Stimulated activated naive CD4-positive, alpha-beta T cell (primary cell): ENCODE results near the gene TOM1L1.
"Not testable (repeated sequence)": the region's sequence is repeated elsewhere in the genome, so short reads cannot be mapped to it uniquely, and the experiment has no call there.

Experiments
- DNase-seq, 6 experiments: peaks; one replicate each; lab custom pipeline; 2025; lab: John Stamatoyannopoulos, UW

The TOM1L1 gene

GRCh38 chr17:54900457-54901229 is at the start of gene TOM1L1:
Gene TOM1L1 (plus strand): TSS chr17:54900852. CDS start chr17:54900866, 14 bp downstream.
- no peak for DNase-seq

GRCh38 chr17:54859187-54859586 is 41.5 kb upstream of the TOM1L1 start:
- no peak for DNase-seq

GRCh38 chr17:54860617-54861470 is 39.8 kb upstream of the TOM1L1 start:
- no peak for DNase-seq

GRCh38 chr17:54861471-54861983 is 39.1 kb upstream of the TOM1L1 start:
- DNase-seq = no peak

GRCh38 chr17:54863176-54863575 is 37.5 kb upstream of the TOM1L1 start:
- no peak for DNase-seq

- no peak for DNase-seq
Observed at GRCh38 chr17:54864070-54864469, 36.6 kb upstream of the TOM1L1 start.

- no peak for DNase-seq
Observed at GRCh38 chr17:54864636-54865356, 35.9 kb upstream of the TOM1L1 start.

GRCh38 chr17:54867634-54868033 is 33.0 kb upstream of the TOM1L1 start:
- no peak for DNase-seq

GRCh38 chr17:54870671-54871175 is 29.9 kb upstream of the TOM1L1 start:
- DNase-seq = no peak

- DNase-seq = not testable (repeated sequence)
Observed at GRCh38 chr17:54875906-54876305, 24.7 kb upstream of the TOM1L1 start.

- no peak for DNase-seq
Observed at GRCh38 chr17:54876656-54877195, 23.9 kb upstream of the TOM1L1 start.

- no peak for DNase-seq
Observed at GRCh38 chr17:54881255-54881972, 19.2 kb upstream of the TOM1L1 start.

GRCh38 chr17:54882371-54882770 is 18.3 kb upstream of the TOM1L1 start:
- DNase-seq = no peak

- DNase-seq = no peak
Observed at GRCh38 chr17:54882950-54883349, 17.7 kb upstream of the TOM1L1 start.

- no peak for DNase-seq
Observed at GRCh38 chr17:54883939-54884338, 16.7 kb upstream of the TOM1L1 start.

GRCh38 chr17:54887787-54888186 is 12.9 kb upstream of the TOM1L1 start:
- no peak for DNase-seq

GRCh38 chr17:54888254-54888653 is 12.4 kb upstream of the TOM1L1 start:
- no peak for DNase-seq

GRCh38 chr17:54888981-54889380 is 11.7 kb upstream of the TOM1L1 start:
- DNase-seq = no peak

- no peak for DNase-seq
Observed at GRCh38 chr17:54891176-54891821, 9.4 kb upstream of the TOM1L1 start.

- no peak for DNase-seq
Observed at GRCh38 chr17:54892360-54892759, 8.3 kb upstream of the TOM1L1 start.

GRCh38 chr17:54898576-54898975 is 2.1 kb upstream of the TOM1L1 start:
- DNase-seq = no peak
